Prostate gland (tissue), 2 donors: Measurements from ENCODE around the gene BBIP1.

Source experiments
- POLR2A ChIP-seq: fragments of 450-650 bp; IDR thresholded peaks from one replicate; pipeline ENCODE4 v1.6.1; 2016; ENCODE audit warnings: antibody characterized with exemption, mild to moderate bottlenecking
- POLR2AphosphoS5 ChIP-seq: sonication (generic); formaldehyde crosslinking; IDR thresholded peaks from one replicate; pipeline ENCODE4 v1.6.1; 2017; ENCODE audit warnings: antibody characterized with exemption
- TF ChIP-seq, protein P1 (sequence below), 4 experiments: fragments of 200-600 bp in 2 of 4; fragments of 450-650 bp in 2 of 4; sonication (generic) in 2 of 4; IDR thresholded peaks; 1 replicate in 3 of 4; 2 replicates in 1 of 4; pipeline ENCODE4 v1.5.1; 2016 to 2019; ENCODE audit warnings: antibody characterized with exemption in 4 of 4, mild to moderate bottlenecking in 2 of 4, moderate library complexity in 2 of 4

DNA sequence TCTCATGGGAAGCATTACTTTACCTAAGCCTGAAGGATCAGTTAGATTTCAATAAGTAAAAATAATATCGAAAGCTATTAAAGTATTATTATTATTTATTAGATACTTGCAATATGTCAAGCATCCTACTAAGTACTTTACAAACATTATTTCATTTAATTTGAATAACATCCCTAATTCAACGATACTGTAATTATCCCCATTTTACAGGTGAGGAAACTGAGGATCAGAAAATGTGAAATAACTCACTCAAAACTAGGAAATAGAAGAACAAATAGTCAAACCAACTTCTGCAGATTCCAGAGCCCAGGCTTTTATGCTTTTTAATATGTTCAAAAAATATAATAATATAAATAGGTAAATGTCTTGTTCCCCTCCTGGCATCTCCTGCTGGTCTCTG is 57.5 kb downstream of the BBIP1 start:
- TF ChIP-seq, protein P1, sequence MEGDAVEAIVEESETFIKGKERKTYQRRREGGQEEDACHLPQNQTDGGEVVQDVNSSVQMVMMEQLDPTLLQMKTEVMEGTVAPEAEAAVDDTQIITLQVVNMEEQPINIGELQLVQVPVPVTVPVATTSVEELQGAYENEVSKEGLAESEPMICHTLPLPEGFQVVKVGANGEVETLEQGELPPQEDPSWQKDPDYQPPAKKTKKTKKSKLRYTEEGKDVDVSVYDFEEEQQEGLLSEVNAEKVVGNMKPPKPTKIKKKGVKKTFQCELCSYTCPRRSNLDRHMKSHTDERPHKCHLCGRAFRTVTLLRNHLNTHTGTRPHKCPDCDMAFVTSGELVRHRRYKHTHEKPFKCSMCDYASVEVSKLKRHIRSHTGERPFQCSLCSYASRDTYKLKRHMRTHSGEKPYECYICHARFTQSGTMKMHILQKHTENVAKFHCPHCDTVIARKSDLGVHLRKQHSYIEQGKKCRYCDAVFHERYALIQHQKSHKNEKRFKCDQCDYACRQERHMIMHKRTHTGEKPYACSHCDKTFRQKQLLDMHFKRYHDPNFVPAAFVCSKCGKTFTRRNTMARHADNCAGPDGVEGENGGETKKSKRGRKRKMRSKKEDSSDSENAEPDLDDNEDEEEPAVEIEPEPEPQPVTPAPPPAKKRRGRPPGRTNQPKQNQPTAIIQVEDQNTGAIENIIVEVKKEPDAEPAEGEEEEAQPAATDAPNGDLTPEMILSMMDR (IDR thresholded peaks at IDR 0.05): no peak
- TF ChIP-seq POLR2A (no peak), POLR2AphosphoS5 (no peak)
